Superior temporal gyrus (tissue), 1 donor: ENCODE results near the gene CDC16.
A peak's percentile ranks its signal among the peaks of the same experiment; 100 is the strongest.
"Not testable (repeated sequence)": the region's sequence is repeated elsewhere in the genome, so short reads cannot be mapped to it uniquely, and the experiment has no call there.

Experiments used
- DNase-seq: peaks from one replicate; pipeline ENCODE4 v3.0.0-alpha.2; 2016; ENCODE audit errors: extremely low spot score

Gene CDC16

DNA sequence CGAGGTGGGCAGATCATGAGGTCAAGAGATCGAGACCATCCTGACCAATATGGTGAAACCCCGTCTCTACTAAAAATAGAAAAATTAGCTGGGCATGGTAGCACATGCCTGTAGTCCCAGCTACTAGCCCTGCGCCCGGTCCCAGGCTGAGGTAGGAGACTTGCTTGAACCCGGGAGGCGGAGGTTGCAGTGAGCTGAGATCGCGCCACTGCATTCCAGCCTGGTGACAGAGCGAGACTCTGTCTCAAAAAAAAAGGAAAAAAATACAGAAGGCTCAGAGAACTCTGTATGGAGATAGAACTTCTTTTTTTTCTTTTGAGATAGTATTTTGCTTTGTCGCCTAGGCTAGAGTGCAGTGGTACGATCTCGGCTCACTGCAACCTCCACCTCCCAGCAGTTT lies 29.6 kb downstream of the CDC16 start:
- DNase-seq = not testable (repeated sequence)

DNA sequence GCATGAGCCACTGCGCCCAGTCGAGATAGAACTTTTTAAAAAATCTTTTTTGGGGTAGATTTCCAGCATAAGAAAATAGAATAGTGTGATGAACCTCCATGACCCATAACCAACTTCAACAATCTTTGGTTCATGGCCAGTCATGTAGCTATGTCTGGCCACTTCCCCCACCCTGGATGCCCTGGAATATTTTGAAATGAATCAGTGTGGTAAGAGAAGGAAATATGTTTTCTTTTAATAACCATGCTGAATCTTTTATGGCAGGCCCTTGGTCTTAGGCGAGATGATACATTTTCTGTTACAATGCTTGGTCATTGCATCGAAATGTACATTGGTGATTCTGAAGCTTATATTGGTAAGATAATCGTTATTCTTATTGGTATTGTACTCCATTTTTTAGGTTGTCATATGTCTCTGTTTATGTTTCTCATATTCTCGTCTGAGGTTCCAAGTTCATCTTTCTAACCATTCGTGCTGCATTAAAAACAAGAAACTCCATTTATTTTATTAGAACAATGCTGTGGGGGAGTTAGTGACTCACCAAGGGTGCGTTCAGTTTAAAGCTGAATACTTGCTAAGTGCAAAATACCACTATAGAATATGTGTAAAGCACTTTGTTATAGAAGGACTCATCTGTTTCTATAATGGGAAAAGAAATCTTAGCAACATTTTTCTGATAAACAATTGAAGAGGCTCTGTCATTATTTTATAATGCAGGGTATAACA lies 30.4 kb downstream of the CDC16 start:
- no peak for DNase-seq

DNA sequence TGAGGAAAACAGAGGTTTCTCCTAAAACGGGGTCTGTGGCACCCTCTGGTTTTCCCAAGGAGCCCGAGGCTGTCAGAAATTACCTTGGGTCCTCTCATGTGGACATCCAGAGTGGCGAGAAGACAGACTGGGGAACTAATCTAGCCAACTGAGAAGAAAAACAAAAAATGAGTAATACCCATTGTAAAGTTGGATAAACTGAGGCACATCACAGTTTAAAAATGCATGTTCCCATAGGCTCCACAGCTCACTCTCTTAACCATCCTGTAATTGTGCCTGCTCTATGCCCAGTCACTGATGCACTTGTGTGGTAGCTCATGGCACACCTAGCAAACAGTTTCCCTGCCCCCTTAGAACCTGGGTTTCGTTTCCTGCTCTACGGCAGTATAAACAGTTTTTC lies 31.5 kb downstream of the CDC16 start:
- DNase-seq = no peak

DNA sequence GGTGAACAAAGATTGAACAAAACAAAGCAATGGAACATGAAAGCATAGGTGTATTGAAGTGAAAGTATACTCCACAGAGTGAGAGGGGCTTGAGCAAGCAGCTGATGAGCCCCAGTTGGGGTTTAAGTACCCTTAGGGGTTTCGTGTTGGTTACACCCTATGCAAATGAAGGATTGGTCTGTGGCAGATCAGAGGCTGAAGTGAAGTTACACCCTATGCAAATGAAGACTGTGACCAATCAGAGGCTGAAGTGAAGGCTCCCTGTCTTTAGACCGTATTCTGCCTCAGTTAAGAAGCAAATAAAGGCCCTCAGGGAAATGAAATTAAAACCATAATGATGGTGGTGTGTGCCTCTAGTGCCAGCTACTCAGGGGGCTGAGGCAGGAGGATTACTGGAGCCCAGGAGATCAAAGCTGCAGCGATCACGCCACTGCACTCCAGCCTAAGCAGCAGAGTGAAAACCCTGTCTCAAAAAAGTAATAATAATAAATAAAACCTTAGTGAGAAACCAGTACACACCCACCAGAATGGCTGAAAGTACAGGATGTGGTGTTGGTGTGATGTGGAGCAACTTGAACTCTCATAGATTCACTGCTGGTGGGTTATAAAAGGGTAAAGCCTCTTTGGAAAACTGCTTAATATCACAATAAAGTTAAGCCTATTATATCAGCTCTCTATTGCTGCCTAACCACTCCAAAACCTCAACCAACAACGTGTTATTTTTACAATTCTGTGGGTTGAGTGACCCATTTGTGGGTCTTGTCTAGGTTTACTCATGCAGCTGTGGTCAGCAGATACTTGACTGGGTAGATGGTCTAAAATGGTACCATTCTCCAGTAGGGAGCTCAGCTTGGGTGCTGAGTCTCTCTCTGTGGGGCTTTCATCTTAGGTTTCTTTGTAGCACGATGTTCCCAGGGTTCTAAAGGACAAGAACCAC lies 33.9 kb downstream of the CDC16 start:
- DNase-seq = no peak

DNA sequence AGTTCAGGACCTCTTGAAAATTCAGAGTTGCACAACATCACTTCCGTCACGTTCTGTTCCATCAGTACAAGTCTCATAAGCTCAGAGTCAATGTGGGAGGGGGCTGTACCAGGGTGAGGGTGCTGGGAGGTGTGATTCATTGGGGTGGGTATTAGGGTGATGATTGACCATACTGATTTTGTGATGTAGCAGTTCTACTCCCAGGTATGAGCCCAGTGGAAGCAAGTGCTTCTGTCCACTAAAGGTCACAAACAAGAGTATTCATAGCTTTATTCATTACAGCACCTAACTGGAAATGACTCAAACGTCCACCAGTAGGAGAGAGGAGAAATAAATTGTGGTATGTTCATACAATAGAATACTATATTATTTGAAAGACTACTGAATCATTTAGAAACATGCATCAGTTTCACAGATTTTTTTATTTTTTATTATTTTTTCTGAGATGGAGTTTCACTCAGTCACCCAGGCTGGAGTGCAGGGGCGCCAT lies 34.6 kb downstream of the CDC16 start:
- DNase-seq = no peak

DNA sequence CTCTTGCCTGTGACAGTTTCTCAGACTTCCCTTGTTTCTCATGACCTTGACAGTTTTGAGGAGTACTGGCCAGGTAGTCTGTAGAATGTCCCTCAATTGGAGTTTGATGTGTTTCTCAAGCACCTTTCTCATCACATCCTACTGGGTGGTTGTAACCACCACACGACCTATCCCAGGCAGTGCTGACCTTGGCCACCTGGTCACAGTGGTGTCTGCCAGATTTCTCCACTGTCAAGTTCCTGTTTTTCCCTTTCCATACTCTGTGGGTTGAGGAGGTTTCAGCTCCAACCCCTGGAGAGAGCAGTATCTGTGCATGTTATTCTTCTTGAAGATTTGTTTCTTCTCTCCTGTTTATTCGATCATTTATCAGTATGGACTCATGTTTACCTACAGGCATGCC lies 38.3 kb downstream of the CDC16 start:
- DNase-seq = no peak

DNA sequence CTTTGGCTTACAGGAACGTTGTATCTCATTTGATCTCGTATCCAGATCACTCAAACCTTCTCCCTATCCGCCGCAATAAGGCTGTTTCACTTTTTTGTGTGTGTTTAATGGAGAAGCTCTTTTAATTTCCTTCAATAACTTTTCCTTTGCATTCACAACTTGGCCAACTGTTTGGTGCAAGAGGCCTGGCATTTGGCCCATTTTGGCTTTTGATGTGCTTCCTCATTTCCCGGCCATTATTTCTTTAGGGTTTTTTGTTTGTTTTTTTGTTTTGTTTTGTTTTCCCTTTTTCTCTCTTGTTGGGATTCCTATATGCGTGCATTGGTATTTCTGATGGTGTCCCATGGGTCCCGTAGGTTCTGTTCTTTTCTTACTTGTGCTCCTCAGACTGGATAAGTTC lies 40.6 kb downstream of the CDC16 start:
- DNase-seq = no peak

DNA sequence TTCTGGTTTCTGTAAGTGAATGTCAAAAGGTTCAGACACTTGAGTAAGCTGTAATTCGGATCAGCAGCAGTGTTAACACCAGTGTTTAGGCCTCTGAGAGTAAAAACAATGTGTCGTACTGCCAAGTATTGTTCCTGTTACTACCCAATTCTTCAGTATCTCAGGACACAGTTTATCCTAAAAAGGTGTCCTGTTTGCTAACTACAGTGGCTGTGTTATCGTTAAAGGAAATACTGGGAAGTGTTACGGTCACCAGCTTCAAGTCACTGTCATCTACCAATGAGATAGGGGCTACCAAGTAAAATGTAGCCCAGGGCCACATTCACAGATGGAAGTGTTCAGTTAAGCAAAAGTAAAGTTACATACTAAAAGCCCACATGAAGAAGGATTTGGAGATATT lies 44.4 kb downstream of the CDC16 start:
- no peak for DNase-seq

DNA sequence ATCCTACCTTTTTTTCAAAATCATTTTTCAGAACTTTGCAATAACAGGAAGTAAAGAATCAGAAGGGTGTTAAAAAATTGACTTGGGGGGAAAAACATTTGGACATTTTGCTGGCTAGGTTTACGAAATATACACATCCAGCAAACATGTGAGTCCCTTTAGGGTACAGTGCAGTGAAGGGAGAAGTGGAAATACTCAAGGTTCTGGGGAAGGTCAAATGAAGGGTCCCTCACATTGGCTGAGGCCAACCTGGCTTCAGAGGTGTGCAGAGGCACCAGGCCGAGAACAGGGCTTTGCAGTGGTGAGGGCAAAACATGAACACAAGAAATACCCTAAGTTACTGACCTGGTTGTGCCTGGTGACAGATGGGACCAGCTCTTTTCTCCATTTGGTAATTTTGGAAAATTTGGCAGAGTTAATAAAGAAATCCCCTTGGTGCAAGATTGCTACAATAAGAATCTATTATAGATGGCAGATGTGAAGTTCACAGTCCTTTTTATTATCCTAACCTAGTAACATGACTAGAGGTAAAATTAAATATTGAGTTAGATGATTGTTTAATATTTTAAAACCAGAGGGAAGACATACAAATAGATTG lies 45.2 kb downstream of the CDC16 start:
- DNase-seq = no peak

DNA sequence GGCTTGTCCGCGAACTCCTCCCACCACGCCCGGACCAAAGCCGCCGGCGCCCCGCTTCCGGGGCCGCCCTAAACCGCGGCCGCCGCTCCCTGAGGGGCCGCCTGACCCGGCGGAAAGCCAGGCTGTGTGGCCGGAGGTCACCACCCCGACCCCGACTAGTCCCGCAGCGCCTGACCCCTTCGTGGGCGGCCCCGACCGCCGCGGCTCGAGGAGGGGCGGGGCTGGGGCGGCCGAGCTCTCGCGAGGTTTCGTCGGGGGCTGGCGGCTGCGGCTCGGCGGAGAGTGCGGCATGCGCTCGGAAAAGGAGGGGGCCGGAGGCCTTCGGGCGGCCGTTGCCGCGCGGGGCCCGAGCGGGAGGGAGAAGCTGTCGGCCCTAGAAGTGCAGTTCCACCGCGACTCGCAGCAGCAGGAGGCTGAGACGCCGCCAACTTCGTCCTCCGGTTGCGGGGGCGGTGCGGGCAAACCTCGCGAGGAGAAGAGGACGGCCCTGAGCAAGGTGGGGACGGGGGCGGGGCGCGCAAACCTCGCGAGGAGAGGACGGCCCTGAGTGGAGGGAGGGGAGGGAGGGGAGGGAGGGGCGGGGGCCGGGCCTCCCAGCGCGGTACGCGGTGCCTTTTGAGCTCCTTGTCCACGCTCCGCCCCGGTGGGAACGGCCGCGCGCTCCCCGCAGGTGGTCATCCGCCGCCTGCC lies 46.8 kb downstream of the CDC16 start, which contains the start of gene UPF3A:
UPF3A (plus strand) TSS at position 251 of the 690 bp plus-strand sequence; CDS start at position 290, 39 bp downstream.
- peak; percentile 80 for DNase-seq

DNA sequence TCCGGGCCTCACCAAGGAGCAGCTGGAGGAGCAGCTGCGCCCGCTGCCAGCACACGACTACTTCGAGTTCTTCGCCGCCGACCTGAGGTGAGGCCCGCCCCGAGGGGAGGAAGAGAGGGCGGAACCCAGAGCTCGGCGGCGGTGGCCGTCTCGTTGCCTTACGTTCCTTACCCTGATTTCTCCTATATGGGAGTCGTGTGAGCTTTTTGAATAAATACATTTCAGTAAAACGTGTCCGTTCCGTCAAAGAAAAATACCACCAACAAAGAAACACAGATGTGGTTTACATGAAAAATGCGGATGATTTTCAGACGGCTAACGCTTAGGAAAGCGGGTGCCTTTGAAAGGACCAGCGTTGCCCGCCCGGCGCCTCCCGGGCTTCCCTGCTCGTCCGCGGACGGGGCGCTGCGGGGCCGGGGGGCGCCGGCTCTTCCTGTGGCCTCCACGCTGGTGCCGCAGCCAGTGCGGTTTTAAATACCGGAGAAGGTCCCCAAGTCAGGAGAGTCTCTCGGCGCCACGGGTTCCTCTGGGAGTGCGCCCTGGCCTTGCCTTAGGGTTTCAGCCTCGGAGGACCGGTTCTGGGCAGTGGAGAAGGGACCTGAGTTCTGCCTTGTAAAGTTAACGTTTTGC lies 47.5 kb downstream of the CDC16 start:
- DNase-seq = peak; percentile 69

DNA sequence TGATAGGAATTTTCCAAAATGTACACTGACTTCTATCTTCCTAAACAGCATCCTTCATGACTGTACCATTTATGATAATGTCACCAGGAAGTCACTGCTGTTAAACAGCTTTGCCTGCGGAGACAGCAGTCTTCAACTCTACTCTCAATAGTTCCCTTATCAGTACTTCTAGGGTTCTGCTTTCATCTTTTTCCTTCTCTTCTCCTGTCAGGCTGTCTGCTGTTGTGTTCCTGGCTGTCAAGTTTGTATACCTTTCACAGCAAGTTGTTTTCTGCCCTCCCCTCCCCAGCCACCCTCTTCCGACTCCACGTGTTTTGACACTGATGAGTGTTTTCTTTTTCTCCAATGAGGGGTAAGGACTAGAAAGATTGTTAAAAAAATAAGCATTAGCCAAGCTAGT lies 48.9 kb downstream of the CDC16 start:
- no peak for DNase-seq

DNA sequence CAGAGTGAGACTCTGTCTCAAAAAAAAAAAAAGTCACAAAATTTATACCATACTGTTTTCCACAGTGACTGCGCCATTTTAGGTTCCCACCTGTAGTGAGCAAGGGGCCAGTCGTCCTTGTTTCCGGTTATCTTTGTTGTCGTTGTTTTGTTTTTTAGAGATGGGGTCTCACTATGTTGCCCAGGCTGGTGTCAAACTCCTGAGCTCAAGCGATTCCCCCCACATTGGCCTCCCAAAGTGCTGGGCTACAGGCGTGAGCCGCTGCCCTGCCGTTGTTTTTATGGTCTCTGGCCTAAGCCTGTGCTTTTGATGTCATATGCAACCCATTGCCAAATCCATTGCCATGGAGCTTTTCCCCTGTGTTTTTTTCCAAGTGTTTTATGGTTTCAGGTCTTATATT lies 50.0 kb downstream of the CDC16 start:
- no peak for DNase-seq

DNA sequence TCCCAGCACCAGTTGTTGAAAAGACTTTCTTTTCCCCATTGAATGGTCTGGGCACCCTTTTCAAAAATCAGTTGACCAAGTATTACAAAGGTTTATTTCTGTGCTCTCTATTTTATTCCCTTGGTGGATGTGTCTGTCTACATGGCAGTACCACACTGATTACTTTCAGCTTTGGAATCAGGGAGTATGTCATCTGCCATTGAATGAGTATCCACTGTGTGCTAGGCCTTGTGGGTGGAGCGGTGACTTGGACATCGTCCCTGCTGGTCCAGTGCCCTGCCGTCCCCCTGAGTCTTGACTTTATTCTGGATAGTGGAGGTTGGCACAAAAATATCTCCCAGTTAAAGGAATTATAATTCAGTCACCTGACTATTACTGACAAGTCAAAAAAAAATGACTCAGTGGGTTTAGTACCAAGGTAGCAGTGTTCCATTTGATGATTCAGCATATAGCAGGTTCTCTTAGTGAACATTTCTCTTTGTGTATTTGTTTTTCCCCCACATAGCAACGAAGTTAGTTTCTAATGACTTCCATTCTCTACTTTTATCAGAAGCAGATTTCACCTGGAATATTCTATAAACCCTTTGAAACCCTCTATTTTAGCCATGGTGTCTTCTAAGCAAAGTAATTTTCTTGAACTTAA lies 50.6 kb downstream of the CDC16 start:
- DNase-seq = no peak

DNA sequence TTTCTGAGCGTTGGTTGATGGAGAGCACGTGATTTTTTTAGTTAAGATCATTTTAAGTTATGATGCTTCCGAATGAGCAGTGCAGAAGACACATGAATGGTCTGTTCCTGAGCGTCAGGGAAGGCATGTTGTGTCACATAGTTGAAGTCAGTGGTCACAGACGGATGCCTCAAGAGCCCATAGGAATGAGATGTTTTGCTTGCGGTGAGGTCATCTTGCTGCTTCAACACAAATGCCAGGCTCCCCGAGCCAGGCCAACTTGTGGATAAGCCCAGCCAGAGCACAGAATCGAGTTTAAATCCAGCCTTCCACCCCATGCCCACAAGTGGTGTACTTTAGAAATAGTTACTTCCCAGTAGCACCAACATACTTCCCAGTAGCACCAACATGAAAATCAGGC lies 52.1 kb downstream of the CDC16 start:
- no peak for DNase-seq

DNA sequence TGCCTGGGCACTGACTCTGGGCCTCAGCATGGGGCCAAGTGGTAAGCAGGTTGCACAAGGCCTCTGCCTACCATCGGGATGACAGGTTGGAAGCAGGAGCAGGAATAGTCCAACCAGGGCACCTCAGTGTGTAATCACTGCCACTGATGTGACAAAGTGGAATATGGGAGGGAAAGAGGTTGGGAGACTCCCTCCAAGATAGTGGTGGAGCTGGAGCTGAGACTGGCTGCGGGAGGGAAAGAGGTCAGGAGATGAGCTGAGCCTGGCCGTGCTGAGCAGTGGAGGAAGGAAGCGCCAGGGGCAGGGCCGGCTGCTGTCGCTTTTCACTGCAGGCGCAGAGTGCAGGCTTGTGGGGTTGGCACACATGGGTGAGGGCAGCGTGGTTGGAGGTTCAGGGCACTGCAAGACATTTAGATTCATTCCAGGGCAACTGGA lies 53.5 kb downstream of the CDC16 start:
- no peak for DNase-seq

DNA sequence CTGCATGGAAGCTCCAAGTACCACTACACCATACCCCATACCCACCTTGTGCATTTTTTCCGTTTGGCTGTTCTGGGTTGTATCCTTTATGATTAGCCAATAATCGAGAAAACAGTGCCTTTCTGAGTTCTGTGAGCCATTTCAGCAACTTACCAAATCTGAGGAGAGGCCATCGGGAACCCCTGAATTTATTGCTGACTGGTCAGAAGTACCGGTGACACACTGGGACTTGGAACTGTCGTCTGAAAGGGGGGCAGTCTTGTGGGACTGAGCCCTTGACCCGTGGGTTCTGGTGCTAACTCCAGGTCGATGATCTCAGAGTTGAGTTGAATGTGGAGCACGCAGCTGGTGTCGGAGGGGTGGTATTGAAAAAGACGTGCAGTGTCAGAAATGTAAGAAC lies 61.8 kb downstream of the CDC16 start:
- DNase-seq = no peak

DNA sequence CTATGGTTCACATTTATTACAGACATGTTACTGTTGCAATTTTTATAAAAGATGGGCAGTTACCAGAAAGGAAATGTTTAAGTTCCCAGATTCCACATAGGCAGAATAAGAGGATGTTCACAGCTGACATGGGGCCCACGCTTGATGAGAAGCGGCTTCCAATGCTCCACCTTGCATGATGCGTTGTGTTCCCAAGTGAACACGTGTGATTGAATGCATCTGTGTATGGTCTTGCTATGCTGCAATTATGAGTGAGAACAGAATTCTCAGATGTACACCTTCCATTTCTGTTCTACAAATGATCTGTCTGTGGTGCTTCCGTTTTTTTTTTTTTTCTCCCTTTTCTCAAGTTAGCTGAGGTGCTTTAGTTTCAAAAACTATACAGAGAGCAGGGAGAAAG lies 62.2 kb downstream of the CDC16 start:
- no peak for DNase-seq

DNA sequence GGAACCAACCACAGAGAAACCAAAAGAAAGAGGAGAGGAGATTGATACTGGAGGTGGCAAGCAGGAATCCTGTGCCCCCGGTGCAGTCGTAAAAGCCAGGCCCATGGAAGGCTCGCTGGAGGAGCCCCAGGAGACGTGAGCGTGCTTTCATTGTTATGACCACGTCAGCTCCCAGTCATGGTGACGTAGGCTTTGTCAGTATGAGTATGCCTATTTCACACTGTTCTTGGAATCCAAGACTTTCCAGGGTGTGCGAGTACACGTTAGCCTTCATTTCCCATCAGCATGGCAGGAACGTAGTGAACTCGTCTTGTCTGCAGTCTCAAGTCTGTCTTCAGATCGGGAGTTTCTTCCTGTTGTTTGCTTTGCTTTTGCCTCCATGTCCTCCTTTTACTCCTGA lies 64.2 kb downstream of the CDC16 start:
- no peak for DNase-seq

DNA sequence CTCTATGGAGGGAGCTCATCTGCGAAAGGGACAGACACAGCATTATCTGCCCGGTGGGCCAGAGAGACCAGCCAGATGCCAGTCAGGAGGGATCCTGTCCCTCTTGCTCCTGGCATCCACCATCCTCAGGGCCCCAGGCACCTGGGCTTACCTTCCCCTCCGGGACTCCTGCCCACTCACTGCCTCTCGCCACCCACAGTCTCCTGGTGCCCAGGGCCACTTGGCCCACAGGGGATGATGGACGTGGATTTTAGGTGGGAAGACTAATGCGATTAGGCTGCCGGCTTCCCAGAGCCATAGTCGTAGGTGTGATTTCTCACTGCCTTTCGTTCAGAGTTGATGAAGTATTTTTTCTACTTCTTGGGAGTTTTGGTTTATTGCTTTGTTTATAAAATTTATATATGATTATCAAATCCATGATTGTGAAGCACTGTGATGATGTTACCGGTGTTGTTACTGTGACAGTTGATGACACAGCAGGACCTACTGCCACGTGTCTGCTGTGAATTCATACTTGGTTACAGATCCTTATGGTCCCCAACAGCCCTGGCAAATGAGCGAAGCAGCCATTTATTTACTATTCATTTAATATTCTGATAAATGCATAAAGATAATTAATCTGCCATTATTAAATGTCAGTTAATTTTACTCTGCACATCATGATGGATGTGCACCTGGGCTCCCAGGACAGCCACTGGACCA lies 65.1 kb downstream of the CDC16 start:
- no peak for DNase-seq
